GM13977 (cell line): Measurements from ENCODE around the gene APOLD1.
"Not testable (repeated sequence)": the region's sequence is repeated elsewhere in the genome, so short reads cannot be mapped to it uniquely, and the experiment has no call there.

Experiments used
- DNase-seq: peaks from one replicate; pipeline ENCODE4 v3.0.0; 2012; ENCODE audit warnings: low spot score
- CTCF ChIP-seq: IDR thresholded peaks from 2 replicates; pipeline ENCODE4 v1.5.1; 2012; ENCODE audit warnings: mild to moderate bottlenecking, control low read depth; ENCODE audit not compliant: insufficient read depth; ENCODE audit errors: extremely low read depth, missing control alignments
- in situ Hi-C: fragments of 300-500 bp; cut with MboI; formaldehyde crosslinking; loops from one replicate; pipeline ENCODE4 v1.12.0; 2022; ENCODE audit warnings: low sequenced_read_pairs, low pct_unique_long_range_greater_than_20kb, mixed read lengths, inconsistent platforms; ENCODE audit not compliant: unreplicated experiment

APOLD1 gene

GRCh38 chr12:12798480-12798879 is 13.0 kb downstream of the APOLD1 start:
- in situ Hi-C loops: loop anchor here (25.0 kb wide), 1 partner anchor 414 kb away; no protein-coding TSS in a partner anchor
- no peak for TF ChIP-seq CTCF

GRCh38 chr12:12799163-12799920 is 13.9 kb downstream of the APOLD1 start:
- no peak for DNase-seq
- TF ChIP-seq CTCF: no peak
- in situ Hi-C loops: loop anchor here (25.0 kb wide), 1 partner anchor 413 kb away; no protein-coding TSS in a partner anchor

More at GRCh38 chr12:12798480-12798879, 13.0 kb downstream of the APOLD1 start:
- DNase-seq: no peak

GRCh38 chr12:12800406-12801180 is 15.1 kb downstream of the APOLD1 start:
- in situ Hi-C loops: no loop called here
- no peak for DNase-seq

GRCh38 chr12:12801656-12802055 is 16.2 kb downstream of the APOLD1 start:
- in situ Hi-C loops, DNase-seq: not testable (repeated sequence)

More at GRCh38 chr12:12800406-12801180, 15.1 kb downstream of the APOLD1 start:
- no peak for TF ChIP-seq CTCF

- in situ Hi-C loops: no loop called here
- TF ChIP-seq CTCF: no peak
- DNase-seq: peak; percentile 56
Measured at GRCh38 chr12:12803186-12803585, 17.7 kb downstream of the APOLD1 start.

- no peak for TF ChIP-seq CTCF
- no peak for DNase-seq
- in situ Hi-C loops: no loop called here
Measured at GRCh38 chr12:12804011-12804410, 18.6 kb downstream of the APOLD1 start.

- in situ Hi-C loops: no loop called here
- TF ChIP-seq CTCF: no peak
- DNase-seq: no peak
Measured at GRCh38 chr12:12804432-12804886, 19.0 kb downstream of the APOLD1 start.
